ENCODE data around the gene ARHGAP24.
"Not testable (repeated sequence)": the region's sequence is repeated elsewhere in the genome, so short reads cannot be mapped to it uniquely, and the experiment has no call there.

Gene ARHGAP24

GRCh38 chr4:85867271-85867670 is 392.3 kb downstream of the ARHGAP24 start:
- no peak for DNase-seq

GRCh38 chr4:85869181-85869580 is 394.2 kb downstream of the ARHGAP24 start:
- DNase-seq = no peak

DNA sequence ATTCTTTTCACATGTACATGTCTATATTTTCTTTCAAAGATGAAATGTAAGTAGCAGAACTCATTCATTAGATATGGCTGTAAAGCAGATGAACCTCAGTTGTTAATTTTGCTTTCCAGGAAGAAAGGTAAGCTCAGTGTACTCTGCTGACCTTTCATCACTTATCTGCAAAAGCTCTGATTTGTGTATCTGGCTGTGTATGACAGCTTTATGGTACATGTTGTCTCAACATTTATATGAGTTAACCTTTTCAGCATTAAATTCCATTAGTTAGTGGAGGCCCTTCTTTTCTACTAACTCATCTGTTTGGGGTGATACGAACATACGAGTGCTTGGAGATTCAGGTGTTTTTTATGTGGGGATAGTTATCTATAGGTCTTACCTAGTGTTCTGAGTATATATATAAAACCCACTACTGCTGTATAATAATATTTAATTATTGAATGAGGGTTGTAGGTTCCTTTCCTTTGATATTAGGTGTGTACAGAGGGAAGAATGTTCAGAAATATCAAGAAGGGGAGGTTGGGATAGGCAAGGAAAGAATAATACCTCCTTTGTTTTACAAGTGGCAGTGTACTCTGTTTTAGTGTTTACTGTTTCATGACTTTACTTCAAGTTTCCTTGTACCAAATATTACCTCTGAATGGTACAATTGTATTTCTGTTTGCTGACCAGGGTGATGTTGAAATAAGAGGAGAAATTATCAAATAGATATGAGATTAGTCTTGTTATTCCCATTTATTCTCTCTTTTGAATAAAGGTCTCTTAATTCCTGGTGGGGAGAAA is 395.5 kb downstream of the ARHGAP24 start:
- no peak for DNase-seq

- DNase-seq = no peak
Observed at GRCh38 chr4:85873566-85873965, 398.6 kb downstream of the ARHGAP24 start.

- DNase-seq = no peak
Observed at GRCh38 chr4:85879518-85879917, 404.6 kb downstream of the ARHGAP24 start.

- DNase-seq = no peak
Observed at GRCh38 chr4:85883180-85883579, 408.2 kb downstream of the ARHGAP24 start.

DNA sequence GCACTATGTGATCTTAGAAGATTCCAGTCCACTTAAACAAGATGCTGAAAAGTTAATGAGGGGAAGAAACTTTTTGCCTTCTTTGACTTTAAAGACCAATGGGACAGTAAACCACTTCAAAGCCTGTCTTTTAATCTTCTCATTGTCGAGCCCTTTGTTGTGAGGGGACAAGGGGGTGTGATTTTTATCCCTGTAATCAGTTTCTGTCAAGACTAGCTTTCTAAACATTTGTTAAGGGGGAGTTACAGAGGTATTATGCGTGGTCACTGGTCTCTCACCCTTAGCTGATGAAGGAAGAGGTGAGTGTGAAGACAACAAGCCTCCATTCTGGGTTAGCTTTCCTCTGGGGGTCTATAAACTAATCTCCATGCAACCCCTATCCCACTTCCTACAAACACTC is 409.3 kb downstream of the ARHGAP24 start:
- no peak for DNase-seq

DNA sequence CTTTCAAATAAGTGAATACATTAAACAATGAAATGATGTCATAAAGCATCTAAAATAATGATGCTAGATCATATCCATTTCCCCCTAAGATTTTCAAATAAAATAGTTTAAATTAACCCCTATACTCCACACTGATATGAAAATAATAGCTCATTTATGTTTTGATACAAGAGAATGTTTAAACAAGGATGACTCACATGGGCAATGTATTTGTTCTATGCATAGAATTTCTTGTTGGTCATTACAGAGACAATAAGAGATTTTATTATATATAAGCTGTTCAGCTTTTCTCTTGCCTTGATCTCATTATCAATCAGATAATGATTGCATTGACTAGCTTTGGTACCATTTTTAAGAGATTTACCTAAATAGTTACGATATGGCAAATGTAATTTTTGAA is 411.7 kb downstream of the ARHGAP24 start:
- no peak for DNase-seq

- DNase-seq = no peak
Observed at GRCh38 chr4:85889314-85889713, 414.4 kb downstream of the ARHGAP24 start.

- no peak for DNase-seq
Observed at GRCh38 chr4:85895755-85896154, 420.8 kb downstream of the ARHGAP24 start.

GRCh38 chr4:85898231-85898630 is 423.3 kb downstream of the ARHGAP24 start:
- no peak for DNase-seq

GRCh38 chr4:85901500-85901899 is 426.6 kb downstream of the ARHGAP24 start:
- no peak for DNase-seq

- DNase-seq = not testable (repeated sequence)
Observed at GRCh38 chr4:85902647-85903046, 427.7 kb downstream of the ARHGAP24 start.

DNA sequence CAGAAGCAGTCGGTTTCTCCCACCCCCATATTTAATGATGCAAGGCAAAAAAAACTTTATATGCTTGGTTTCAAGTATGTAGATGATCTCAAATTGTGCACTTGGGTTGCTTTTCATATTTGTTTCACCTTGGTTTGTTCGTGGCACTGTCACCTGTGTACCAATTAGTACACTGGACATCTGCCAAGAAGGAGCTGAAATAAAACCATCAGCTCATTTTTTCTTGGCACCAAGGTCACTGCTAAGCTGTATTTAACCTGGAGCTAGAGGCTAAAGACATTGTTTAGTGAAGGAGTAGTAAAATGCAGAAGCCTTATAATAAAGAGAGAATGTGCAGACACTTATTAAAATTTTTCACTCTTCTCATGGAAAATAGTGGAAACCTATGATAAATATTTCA is 430.8 kb downstream of the ARHGAP24 start:
- DNase-seq = no peak

GRCh38 chr4:85907001-85907400 is 432.1 kb downstream of the ARHGAP24 start:
- no peak for DNase-seq

DNA sequence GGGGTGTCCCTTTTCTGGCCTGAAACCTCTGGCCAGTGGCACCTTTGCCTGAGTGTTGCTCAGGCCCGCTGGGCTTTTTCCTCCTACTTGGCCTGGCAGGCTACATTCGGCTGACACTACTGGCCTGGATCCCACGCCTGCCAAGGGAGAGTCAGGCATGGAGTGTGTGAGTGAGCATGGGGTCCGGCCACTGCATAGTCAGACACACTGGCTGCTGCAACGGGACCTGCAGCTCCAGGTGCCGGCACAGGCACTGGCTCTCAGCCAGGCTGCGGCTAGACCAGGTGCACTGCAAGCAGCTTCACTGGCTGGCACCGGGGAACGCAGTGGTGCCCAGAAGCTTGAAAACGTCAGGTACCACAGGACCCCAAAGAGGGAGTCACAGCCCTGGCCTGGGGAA is 434.9 kb downstream of the ARHGAP24 start:
- no peak for DNase-seq

DNA sequence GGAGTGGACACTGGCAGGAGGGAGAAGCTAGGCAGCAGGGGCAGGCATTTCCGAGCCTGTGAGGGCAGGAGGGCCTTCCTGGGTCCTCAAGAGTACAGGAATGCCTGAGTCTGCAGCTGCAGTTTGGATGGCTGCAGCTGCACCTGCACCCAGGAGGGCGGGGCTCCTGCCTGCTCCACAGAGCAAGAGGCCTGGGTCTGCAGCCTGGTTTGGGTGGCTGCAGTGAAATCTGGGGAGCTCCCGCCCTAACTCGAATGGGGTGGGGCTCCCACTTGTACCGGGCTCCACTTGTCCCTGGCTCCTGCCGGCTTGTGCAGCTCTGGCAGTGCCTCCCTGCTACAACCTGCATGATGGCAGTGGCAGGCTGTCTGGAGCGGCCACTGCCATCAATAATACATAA is 436.0 kb downstream of the ARHGAP24 start:
- DNase-seq = no peak

GRCh38 chr4:85913931-85914694 is 439.2 kb downstream of the ARHGAP24 start:
- no peak for DNase-seq

DNA sequence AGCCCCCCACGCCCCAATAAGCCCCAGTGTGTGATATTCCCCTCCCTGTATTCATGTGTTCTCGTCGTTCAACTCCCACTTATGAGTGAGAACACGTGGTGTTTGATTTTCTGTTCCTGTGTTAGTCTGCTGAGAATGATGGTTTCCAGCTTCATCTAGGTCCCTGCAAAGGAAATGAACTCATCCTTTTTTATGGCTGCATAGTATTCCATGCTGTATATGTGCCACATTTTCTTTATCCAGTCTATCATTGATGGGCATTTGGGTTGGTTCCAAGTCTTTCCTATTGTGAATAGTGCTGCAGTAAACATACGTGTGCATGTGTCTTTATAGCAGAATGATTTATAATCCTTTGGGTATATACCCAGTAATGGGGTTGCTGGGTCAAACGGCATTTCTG is 440.6 kb downstream of the ARHGAP24 start:
- DNase-seq = not testable (repeated sequence)

- no peak for DNase-seq
Observed at GRCh38 chr4:85919200-85919887, 444.4 kb downstream of the ARHGAP24 start.

DNA sequence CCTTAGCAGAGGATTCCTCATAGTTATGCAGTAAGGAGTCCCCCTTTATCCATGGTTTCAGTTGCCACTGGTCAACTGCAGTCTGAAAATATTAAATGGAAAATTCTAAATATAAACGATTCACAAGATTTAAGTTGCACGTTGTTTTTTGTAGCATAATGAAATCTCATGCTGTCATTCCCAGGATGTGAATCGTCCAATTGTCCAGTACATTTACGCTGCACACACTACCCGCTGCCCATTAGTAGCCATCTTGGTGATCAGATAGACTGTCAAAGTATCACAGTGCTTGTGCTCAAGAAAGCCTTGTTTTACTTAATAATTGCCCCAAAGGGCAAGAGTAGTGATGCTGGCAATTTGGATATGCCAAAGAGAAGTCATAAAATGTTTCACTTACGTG is 450.1 kb downstream of the ARHGAP24 start:
- no peak for DNase-seq

- no peak for DNase-seq
Observed at GRCh38 chr4:85928775-85929591, 454.0 kb downstream of the ARHGAP24 start.

All from islet precursor cell (in vitro differentiated cells).